NCI-H345 treated with DMSO at 0.1 percent for 48 hours (cell line): ENCODE measurements around the gene PTGR1.
"Not testable (repeated sequence)": the region's sequence is repeated elsewhere in the genome, so short reads cannot be mapped to it uniquely, and the experiment has no call there.

Source experiments
- DNase-seq: peaks from one replicate; lab custom pipeline; 2025; ENCODE audit not compliant: unreplicated experiment; lab: John Stamatoyannopoulos, UW

PTGR1 gene

DNA sequence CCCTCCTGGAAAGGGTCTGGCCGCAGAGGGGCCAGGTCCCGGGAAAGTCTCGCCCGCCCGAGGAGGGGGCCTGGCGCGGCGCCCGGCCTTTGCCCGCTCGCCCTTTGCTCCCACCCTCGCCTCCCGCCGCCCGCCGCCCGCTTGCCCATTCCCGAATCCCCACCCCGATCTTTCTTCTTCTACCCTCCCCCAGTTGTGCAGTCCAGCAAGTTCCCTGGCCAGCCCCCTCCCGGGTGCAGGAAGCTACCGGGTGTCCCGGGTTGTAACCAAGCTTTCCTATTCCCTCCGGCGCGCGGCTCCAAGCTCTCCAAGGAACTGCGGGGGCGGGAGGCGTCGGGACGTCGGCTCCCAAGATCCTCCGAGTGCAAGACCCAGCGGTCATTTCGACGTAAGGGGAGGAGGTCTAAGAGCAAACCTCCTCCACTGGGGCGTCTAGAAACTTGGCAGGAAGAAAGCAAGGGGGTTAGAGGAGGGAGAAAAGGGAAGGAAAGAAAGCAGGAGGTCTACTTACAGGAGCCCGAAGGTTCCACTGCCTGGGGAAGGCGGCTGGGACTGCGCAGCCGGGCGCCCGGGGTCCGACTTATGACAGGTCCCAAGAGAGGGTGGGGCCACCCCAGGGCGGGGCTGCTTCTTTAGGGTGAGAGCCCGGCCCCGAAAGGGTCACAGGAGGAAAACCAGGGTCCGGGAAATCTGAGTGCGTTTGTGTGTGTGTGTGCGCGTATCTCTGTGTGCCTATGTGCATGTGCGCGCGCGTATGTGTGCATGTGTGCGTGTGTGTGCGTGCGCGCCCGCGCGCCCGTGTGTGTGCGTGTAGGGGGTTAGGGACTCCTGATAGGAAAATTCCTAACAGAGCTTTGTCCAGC lies at the start of gene PTGR1:
Gene PTGR1, minus strand, starts transcription at position 556 of the 863 bp plus-strand sequence. CDS start 2,225 bp downstream, outside the sequence.
- no peak for DNase-seq

DNA sequence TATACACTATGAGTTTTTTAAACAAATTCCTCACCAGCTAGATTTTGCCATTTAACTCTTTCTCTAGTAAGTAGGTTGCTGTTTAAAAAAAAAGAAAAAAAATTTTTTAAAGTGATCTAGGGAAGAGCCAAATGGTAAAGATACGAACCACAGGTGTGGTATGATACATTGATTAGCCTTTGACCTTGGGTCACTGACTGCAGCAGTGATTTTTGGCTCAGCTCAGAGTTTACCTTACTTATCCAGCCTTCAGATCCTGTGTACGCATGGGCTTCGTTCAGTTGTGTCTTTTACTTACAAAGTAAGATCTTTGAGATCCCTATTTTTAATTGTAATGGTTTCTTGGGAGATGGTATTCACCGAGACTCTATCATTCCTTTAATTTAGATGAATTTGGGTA lies 49.6 kb upstream of the PTGR1 start:
- no peak for DNase-seq

DNA sequence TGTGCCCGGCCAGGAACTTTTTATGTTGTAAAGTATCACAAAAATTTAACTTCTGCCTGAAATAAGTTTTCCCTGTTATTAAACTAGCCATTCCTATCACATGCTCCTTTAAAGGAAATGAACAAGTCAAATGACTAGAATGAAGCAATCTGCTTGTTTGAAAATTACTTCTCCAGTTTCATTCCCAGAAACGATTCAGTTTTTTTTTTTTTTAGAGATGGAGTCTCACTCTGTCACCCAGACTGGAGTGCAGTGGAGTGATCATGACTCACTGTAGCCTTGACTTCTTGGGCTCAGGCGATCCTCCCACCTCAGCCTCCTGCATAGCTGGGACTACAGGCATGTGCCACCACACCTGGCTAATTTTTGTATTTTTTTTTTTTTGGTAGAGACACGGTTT lies 48.6 kb upstream of the PTGR1 start:
- no peak for DNase-seq

DNA sequence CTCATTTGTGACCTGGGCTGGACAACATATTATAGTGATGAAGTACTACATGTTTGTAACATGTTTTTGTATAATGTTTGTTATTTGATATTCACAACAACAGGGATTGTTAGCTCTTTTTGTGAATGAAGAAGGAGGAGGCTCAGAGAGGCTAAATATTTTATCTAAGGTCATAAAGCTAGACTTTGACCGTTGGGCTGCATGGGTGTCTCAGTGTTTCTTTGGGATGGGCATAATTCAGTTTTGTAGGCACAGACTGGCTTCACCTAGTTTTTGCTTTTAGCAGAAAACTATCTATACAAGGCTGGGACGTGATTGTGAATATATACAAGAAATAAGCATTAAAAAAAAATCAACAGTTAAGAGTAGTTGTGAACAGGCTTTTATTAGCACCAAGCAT lies 47.0 kb upstream of the PTGR1 start:
- DNase-seq = no peak

DNA sequence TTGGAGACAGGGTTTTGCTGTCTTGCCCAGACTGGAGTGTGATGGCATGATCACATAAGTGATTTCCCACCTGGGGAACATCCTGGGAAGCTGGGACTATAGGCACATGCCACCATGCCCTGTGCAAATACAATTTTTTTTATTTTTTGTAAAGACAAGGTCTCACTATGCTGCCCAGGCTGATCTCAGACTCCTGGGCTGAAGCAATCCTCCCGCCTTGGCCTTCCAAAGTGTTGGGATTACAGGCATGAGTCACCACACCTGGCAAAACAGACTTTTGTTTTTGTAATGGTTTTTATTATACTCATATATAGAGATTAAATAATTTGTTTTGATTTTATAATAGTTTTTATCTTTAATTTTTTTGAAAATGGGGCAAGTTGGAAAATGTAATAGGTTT lies 46.4 kb upstream of the PTGR1 start:
- no peak for DNase-seq

DNA sequence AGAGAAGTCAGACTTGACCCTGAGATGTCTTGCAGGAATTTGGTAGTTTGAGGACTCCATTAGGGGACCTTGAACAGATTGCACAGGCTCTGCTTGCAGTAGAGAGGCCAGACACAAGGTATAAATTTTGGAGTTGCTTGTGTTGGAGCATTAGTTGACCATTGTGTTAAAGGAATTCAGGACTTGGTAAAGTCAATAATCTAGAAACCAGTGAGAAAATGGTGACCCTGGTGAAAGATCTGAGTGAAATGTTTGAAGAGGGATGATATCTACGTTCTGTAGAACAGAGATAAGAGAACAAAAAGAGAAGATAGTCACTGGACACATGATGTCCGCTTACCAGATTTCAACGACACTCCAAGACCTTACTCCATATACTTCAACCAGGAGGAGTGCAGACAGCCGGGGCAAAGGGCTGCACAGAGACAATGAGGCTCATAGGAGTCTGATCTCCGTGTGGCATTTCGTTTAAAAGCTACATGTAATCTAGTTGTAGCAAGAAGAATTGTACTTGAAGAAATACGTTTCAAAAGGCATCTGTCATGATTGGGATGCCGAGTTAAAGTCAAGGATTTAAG lies 44.8 kb upstream of the PTGR1 start:
- no peak for DNase-seq

DNA sequence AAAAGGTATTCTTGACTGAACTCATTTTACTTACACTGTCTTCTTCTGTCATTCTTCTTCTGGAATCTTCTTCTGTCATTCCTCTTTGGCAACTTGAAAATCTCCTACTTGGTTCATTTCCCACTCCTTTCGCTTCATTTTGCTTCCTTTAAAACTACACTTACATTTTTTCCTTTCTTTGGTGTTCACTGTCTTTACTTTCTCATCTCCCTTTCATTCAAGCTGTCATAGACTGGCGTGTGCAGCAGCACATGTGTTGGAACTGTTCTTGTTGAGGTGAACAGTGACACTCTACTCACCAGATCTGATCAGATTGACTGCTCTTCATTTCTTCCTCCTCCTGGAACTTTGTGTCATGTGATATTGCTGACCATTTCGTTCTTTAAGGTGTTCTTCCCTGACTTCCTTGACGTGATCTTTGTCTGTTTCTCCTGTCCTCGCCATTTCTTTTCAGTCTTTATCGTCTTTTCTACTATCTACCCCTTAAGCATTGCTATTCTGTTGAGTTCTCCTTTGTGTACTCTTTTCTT lies 38.0 kb upstream of the PTGR1 start:
- no peak for DNase-seq

DNA sequence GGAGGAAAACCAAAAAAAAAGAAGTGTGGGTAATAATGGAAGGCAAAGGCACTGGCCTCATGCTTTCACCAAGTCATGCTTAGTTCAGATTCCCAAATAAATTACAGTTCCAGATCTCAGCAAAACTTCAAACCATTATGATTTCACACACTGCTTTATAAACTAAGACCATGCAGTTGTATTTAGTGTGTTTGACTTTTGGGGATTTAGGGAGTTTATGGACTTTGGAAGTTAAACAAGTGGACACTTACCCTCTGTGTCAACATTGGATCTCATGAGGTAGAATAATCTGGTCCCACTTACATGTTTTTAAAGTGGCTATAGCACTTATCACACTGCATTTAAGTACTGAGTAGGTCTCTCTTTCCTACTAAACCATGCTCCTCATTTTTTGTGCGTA lies 35.4 kb upstream of the PTGR1 start:
- DNase-seq = no peak

DNA sequence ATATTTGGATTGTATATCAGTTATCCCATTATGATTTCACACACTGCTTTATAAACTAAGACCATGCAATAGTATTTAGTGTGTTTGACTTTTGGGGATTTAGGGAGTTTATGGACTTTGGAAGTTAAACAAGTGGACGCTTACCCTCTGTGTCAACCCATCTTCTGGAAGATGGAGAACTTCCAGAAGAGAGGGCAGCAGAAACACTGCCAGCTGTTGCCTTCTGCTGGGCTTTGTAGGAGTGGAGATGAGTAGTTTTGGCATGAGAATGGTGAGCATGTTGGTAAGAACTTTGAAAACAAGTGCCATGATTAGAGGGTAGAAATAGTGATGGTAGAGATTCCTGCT lies 33.9 kb upstream of the PTGR1 start:
- DNase-seq = no peak

DNA sequence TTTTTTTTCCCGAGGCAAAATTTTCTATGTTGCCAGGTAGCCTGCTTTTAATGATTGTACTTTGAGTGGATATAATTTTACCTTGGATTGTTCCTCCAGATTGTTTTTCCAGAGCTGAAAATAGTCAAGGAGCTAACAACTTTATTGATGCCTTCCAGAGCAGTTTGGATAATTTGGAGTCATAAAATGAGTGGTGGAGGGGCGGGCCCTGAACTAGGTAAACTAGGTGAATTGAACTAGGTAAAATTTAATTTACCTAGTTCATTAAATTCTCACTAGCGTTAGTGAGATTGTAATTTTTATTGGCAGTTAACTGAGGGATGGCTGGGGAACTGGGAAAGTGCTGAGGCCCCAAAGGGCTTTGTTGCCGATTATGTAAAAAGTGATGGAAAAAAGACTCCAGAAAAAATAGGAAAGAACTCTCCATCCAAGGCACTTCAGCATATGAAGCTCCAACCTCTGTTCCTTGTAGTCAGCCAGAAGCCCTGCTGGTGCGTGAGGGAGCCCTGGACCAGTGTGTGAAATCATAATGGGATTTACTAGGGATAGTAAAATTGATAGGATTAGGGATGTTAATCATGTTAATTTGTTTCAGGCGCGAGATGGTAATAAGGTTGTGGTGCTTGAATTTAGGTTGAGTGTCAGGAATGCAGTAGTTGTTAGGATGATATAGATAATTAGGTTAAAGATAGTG lies 33.4 kb upstream of the PTGR1 start:
- no peak for DNase-seq

DNA sequence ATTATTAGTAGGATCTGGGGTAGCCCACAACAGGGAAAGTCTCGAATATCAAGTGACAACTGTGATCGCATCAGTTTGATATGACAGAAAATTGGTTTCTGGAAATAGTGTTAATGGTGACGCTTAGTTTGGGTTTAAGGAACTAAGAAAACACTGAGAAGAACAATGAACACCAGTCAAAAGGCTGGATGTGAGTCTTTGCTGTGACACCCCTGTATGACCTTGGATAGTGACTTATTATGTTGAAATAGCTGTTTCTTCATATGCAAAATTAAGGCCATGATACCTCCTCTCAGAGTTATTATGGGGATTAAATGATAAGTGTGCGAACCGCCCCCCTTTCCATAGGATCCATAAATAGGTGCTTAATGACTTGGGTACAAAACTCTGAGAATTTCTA lies 32.6 kb upstream of the PTGR1 start:
- DNase-seq = no peak

DNA sequence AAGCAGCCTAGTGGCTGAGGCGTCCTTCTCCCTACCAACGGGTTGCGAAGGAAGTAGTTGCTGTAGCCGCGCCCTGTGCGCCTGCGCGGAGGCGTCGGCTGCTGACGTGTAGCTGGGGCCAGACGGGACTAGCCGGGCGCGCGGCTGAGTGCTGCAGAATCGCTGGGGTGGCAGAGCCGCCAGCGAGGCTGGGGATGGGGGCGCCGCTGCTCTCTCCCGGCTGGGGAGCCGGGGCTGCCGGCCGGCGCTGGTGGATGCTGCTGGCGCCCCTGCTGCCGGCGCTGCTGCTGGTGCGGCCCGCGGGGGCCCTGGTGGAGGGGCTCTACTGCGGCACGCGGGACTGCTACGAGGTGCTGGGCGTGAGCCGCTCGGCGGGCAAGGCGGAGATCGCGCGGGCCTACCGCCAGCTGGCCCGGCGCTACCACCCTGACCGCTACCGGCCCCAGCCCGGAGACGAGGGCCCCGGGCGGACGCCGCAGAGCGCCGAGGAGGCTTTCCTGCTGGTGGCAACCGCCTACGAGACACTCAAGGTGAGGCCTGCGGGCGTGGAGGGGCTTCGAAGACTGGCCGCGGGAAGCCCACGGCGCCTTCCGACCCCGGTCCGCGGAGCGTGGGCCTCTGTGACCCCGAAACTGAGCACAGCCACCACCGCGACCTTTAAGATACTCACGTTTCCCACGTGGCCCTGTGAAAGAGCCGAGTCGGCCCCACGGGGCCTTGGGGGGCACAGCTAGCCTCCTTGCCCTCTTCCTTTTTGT lies 31.9 kb upstream of the PTGR1 start, which contains the start of gene DNAJC25:
Gene DNAJC25, plus strand, starts transcription at position 121 of the 758 bp plus-strand sequence. Its CDS starts 74 bp downstream, at position 195.
- DNase-seq = peak; percentile 96

DNA sequence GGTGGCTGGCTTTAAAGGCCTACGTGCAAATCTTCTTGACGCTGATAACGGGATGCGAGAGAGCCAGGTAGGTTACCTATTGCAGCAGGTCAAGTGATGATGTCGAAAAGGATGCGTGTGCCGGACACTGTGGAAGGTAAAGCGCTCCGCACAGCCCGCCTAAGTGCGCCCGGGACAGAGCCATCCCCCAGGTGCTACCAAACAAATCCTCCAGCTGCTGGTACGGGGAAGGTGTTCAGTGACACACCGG lies 31.4 kb upstream of the PTGR1 start:
- DNase-seq = no peak

DNA sequence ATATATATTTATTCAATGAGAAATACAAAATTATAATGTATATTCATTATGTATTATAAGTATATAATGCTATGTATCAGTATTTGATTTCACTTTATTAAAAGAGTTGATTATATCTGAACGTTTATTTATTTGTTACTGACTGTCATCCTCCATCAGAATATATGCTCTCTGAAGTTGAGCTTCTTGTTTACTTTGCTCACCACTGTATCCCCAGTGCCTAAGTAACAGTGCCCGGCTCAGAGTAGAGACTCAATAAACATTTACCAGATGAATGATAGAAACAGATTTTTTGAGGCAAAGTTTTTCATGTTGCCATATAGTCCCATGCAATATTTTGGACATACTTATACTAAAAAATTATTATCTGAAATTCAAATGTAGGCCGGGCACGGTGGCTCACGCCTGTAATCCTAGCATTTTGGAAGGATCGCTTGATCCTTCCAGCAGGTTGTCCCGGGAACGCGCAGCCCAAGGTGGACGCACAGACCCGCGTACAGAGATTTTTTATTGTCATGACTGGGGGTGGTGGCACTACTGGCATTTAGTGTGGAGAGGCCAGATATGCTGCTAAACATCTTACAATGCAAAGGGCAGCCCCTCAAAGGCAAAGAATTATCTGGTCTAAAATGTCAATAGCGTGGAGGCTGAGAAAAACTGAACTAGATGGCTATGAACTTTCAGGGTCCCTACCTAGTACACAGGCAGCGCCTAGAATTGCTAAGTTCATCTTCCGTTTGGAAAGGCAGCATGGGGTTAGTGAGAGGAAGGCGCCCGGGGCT lies 30.9 kb upstream of the PTGR1 start:
- no peak for DNase-seq

DNA sequence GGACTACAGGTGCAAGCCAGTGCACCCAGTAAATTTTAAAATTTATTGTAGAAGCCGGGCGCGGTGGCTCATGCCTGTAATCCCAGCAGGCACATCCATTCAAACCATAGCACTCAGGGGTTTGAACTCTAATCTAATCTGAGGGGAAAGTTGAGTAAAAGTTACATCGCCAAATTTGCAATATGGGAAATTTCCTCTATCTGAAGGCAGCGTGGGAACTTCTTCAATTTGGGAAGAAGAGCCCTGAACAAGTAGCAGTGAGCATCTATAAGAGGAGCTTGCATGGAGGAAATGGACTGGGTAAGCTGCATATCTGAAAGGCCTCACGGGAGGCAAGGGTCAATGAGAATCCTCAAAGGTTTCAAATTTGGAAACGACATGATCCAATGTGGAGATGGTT lies 29.0 kb upstream of the PTGR1 start:
- no peak for DNase-seq

DNA sequence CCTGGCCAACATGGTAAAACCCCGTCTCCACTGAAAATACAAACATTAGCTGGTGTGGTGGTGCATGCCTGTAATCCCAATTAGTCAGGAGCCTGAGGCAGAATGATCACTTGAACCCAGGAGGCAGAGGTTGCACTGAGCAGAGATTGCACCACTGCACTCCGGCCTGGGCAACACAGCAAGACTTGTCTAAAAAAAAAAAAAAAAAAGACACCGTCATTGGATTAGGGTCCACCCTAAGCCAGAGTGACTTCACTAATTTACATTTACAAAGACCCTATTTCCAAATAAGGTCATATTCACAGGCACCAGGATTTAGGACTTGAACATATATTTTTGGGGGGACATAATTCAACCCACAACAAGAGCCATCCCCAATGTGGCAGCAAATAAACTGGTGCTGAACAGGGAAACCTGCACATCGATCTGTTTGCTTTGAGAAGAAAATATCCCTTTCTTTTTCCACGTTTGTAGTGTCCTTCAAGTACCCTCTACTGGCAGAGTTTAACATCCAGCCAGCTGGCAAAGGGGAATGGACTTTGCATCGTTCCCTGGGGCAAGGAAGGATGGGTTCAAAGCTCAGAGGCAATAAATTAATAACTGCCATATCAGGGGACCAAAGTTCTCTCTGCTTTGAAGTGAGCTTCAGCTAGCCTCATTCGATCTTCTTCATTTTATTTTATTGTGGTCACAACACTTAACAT lies 28.0 kb upstream of the PTGR1 start:
- DNase-seq = no peak

DNA sequence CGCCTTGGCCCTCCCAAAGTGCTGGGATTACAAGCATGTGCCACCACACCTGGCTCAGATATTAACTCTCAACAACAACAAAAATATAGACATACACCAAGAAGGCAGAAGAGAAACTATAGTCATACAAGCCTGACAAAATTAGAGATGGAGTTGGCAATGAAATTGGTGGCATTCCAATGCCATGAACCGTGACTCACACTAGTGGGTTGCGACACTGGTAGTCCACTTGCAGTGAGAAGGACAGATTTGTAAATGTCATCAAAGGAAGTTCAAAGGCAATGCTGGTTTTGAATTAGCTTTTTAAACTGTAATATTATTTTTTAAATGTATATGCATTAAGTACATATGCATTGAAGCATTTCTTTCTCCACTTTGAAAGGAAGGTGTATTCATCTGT lies 23.2 kb upstream of the PTGR1 start:
- DNase-seq = no peak

DNA sequence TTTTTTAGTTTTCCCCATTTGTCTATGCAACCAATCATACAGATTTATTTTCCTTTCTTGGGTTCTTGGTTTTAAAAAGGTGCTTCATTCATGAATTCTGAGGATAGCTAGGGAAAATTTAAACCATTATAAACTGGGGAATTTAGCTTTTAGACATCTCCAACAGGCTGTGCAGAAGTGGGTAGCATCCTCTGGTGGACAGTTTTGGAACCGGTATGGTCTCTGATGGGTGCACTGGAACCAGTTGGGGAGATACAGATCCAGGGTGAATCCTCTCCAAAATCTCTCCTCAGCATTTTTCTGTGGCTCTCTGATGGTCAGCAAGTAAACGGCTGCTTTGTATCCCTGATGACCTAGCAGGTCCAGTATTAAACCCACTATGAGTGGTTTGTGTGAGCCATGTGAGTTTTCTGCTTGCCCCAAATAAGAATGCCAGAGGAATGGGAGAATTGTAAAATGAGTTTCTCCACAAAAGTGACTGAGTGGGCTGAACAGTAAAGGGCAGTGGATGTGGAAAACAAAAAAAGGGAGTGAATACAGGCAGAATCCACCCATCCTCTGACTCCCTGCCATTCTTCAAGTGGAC lies 22.5 kb upstream of the PTGR1 start:
- DNase-seq = no peak

DNA sequence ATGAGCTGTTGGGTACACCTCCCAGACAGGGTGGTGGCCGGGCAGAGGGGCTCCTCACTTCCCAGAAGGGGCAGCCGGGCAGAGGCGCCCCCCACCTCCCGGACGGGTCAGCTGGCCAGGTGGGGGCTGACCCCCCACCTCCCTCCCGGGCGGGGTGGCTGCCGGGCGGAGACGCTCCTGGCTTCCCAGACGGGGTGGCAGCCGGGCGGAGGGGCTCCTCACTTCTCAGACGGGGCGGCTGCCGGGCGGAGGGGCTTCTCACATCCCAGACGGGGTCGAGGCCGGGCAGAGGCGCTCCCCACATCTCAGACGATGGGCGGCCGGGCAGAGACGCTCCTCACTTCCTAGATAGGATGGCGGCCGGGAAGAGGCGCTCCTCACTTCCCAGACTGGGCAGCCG lies 17.9 kb upstream of the PTGR1 start:
- not testable (repeated sequence) for DNase-seq

DNA sequence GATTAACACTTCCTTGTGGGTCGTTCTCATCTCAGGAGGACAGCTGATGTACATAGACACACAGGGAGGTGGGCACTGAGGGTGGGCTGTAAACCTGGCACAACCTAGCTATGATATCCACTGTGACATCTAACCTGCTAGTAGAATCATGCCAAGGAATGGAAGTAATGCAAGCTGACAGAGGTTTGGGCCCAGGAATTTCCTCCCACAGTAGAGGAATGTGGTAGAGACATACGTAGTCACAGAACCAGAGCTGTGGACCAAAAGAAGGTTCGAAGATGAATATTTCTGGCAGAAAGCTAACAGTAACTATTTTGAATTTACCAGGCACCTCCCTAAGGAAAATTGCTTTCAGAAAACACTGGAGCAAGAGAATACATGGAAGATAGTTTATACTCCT lies 16.5 kb upstream of the PTGR1 start:
- DNase-seq = no peak
